Right lobe of liver (tissue), 4 donors: Measurements from ENCODE around the gene SLC10A7.

Experiments
- CTCF ChIP-seq, 4 donors: fragments of 200-600 bp in 3 of 4; fragments of 450-650 bp in 1 of 4; IDR thresholded peaks; one replicate each; pipeline versions ENCODE4 v1.5.1 to v1.8.0; 2016 to 2022; ENCODE audit warnings: antibody characterized with exemption in 4 of 4, mild to moderate bottlenecking in 2 of 4
- POLR2A ChIP-seq: fragments of 450-650 bp; IDR thresholded peaks from one replicate; pipeline ENCODE4 v1.6.1; 2017; ENCODE audit warnings: antibody characterized with exemption, mild to moderate bottlenecking
- donor health status: DM: no; HTN: no; CAD: no.
- donor health status: DM: no; HTN: no; CAD: no.
- donor health status: DM: no; HTN: yes; CAD: no.

GRCh38 chr4:146514651-146515357 is 6.9 kb downstream of the SLC10A7 start:
- TF ChIP-seq CTCF (IDR thresholded peaks at IDR 0.05) (no peak), POLR2A (no peak)
